A673 (cell line): ENCODE measurements around the gene CWC22. TPM values are rescaled to one million over a fixed set of nuclear protein-coding genes. Genes with fewer than 3 reads are reported as not detected.
"Not testable (repeated sequence)": the region's sequence is repeated elsewhere in the genome, so short reads cannot be mapped to it uniquely, and the experiment has no call there.

Experiments
- Bru-seq: library from RNA; stranded (reverse); fragments of 400-500 nt; gene quantifications from one replicate; lab custom pipeline; 2021; lab: Mats Ljungman, UMichigan
- BruChase-seq, 2 experiments: library from RNA; stranded (reverse); fragments of 400-500 nt; gene quantifications; one replicate each; lab custom pipeline; 2021; lab: Mats Ljungman, UMichigan
- BruUV-seq: library from RNA; stranded (reverse); fragments of 400-500 nt; replicated peaks from 2 replicates; lab custom pipeline; 2021; lab: Mats Ljungman, UMichigan
- CTCF ChIA-PET: fragments of 300-600 bp; sonication (Branson Sonifier 250); formaldehyde crosslinking; loops from one replicate; lab custom pipeline; 2022; ENCODE audit warnings: antibody characterized with exemption; lab: Charles Lee
- POLR2A ChIA-PET: fragments of 300-600 bp; sonication (Branson Sonifier 250); formaldehyde crosslinking; loops from one replicate; lab custom pipeline; 2022; ENCODE audit warnings: antibody characterized with exemption; ENCODE audit not compliant: low non-redundant PET; lab: Charles Lee
- DNase-seq: peaks from one replicate; pipeline ENCODE4 v3.0.0-alpha.2; 2015; ENCODE audit warnings: low spot score
- H3K27ac ChIP-seq: fragments of 200-600 bp; sonication (generic); 2 replicates; pipeline ENCODE4 v1.5.1; 2016; ENCODE audit warnings: mixed run types, low read depth, mild to moderate bottlenecking, mixed read lengths, antibody characterized with exemption, low read length; ENCODE audit not compliant: poor library complexity, severe bottlenecking
- H3K27me3 ChIP-seq: fragments of 200-600 bp; sonication (generic); replicated peaks from 2 replicates; pipeline ENCODE4 v1.6.1; 2017; ENCODE audit warnings: mixed run types, low read depth, mild to moderate bottlenecking, mixed read lengths, antibody characterized with exemption, low read length; ENCODE audit not compliant: insufficient read depth, poor library complexity
- H3K36me3 ChIP-seq: fragments of 200-600 bp; sonication (generic); 2 replicates; pipeline ENCODE4 v1.6.1; 2016; ENCODE audit warnings: mixed run types, mild to moderate bottlenecking, mixed read lengths, antibody characterized with exemption, low read length; ENCODE audit not compliant: insufficient read depth, poor library complexity, severe bottlenecking
- H3K4me1 ChIP-seq: fragments of 200-600 bp; sonication (generic); 2 replicates; pipeline ENCODE4 v1.6.1; 2017; ENCODE audit warnings: mixed run types, mild to moderate bottlenecking, mixed read lengths, antibody characterized with exemption, low read length; ENCODE audit not compliant: insufficient read depth, poor library complexity, severe bottlenecking
- H3K4me3 ChIP-seq: fragments of 200-600 bp; sonication (generic); 2 replicates; pipeline ENCODE4 v1.5.1; 2016; ENCODE audit warnings: low read depth, mixed run types, mild to moderate bottlenecking, mixed read lengths, low read length; ENCODE audit not compliant: poor library complexity, severe bottlenecking
- H3K9me3 ChIP-seq: fragments of 200-600 bp; sonication (generic); 2 replicates; pipeline ENCODE4 v1.6.1; 2016; ENCODE audit warnings: mixed run types, low read depth, mild to moderate bottlenecking, mixed read lengths, antibody characterized with exemption, low read length; ENCODE audit not compliant: poor library complexity, severe bottlenecking
- EZH2 ChIP-seq: fragments of 200-600 bp; sonication (generic); IDR thresholded peaks from 2 replicates; pipeline ENCODE4 v1.6.1; 2017; ENCODE audit warnings: borderline replicate concordance, low read depth, mild to moderate bottlenecking, mixed read lengths, antibody characterized with exemption, low read length; ENCODE audit not compliant: poor library complexity, severe bottlenecking
- intact Hi-C: fragments of 100-400 bp; cut with micrococcal nuclease; formaldehyde crosslinking; loops from one replicate; pipeline ENCODE4 v1.10.0; 2022; ENCODE audit not compliant: unreplicated experiment
- long read RNA-seq: library from polyadenylated mRNA; stranded (forward); transcript quantifications from one replicate; pipeline ENCODE4 v2.0.0, GENCODE V29; 2022
- total RNA-seq: library from RNA; stranded (reverse); gene quantifications from 2 replicates; pipeline ENCODE4 v1.2.3, GENCODE V29; 2021
- TF ChIP-seq, protein P1 (sequence below): fragments of 300-800, 200-600 bp; sonication (generic); conservative IDR thresholded peaks from 2 replicates; pipeline ENCODE4 v1.5.1; 2017; ENCODE audit warnings: low read depth, mild to moderate bottlenecking, antibody characterized with exemption, low read length, moderate library complexity, mixed read lengths

CWC22 gene
- total RNA-seq (24.9 and 26.7 TPM in 2 replicates), Bru-seq, nascent RNA (percentile 90 among the genes with signal in this experiment), BruChase-seq, experiment 1, labeled RNA remaining after a 2-hour chase (percentile 80 among the genes with signal in this experiment), BruChase-seq, experiment 2, labeled RNA remaining after a 6-hour chase (percentile 60 among the genes with signal in this experiment)
- long read RNA-seq, transcript CWC22-201 (20 exons, 2,392 nt): major isoform, 41 of 63 reads
- long read RNA-seq, partial matches to known transcripts: 10 of 63 reads
- long read RNA-seq, other reads (novel, unspliced or antisense): 12 of 63 reads

GRCh38 chr2:180006781-180007579 is at the start of gene CWC22:
Gene CWC22, minus strand, starts transcription at chr2:180007297. Its CDS starts 13,956 bp downstream, at chr2:179993341.
- peak; percentile 95 for DNase-seq
- H3K27me3 ChIP-seq: no peaks in the 10 kb centered on the region
- no peaks in the 10 kb centered on the region for H3K9me3 ChIP-seq
- H3K36me3 ChIP-seq: no peaks in the 10 kb centered on the region
- peaks cover 8% of the 10 kb centered on the region for H3K4me1 ChIP-seq
- ChIA-PET POLR2A (interaction anchor here (0.7 kb wide), 2 partner anchors 8 to 9 kb away, joined by 3 to 4 read pairs; no protein-coding TSS in a partner anchor), CTCF (no interaction called here)
- TF ChIP-seq, protein P1, sequence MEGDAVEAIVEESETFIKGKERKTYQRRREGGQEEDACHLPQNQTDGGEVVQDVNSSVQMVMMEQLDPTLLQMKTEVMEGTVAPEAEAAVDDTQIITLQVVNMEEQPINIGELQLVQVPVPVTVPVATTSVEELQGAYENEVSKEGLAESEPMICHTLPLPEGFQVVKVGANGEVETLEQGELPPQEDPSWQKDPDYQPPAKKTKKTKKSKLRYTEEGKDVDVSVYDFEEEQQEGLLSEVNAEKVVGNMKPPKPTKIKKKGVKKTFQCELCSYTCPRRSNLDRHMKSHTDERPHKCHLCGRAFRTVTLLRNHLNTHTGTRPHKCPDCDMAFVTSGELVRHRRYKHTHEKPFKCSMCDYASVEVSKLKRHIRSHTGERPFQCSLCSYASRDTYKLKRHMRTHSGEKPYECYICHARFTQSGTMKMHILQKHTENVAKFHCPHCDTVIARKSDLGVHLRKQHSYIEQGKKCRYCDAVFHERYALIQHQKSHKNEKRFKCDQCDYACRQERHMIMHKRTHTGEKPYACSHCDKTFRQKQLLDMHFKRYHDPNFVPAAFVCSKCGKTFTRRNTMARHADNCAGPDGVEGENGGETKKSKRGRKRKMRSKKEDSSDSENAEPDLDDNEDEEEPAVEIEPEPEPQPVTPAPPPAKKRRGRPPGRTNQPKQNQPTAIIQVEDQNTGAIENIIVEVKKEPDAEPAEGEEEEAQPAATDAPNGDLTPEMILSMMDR: no peak
- TF ChIP-seq EZH2: no peak
- H3K27ac ChIP-seq: peak within 1 kb of the TSS; percentile 97
- peak within 1 kb of the TSS; percentile 62 for H3K4me3 ChIP-seq
- intact Hi-C loops: loop anchor here (5.0 kb wide), 1 partner anchor 1525 kb away; the partner anchor contains the start of gene PLEKHA3
- no TSS peak for BruUV-seq

GRCh38 chr2:180056367-180057118 is 49.4 kb upstream of the CWC22 start:
- no TSS peak for BruUV-seq
- POLR2A ChIA-PET: no interaction called here
- Histone ChIP-seq H3K9me3 (no peaks in the 10 kb centered on the region), H3K27me3 (no peaks in the 10 kb centered on the region), H3K4me3 (no peak overlapping the region), H3K27ac (no peak overlapping the region), H3K4me1 (no peaks in the 10 kb centered on the region), H3K36me3 (no peaks in the 10 kb centered on the region)
- no peak for TF ChIP-seq EZH2
- TF ChIP-seq, protein P1: no peak
- intact Hi-C loops: no loop called here
- CTCF ChIA-PET: no interaction called here
- DNase-seq: no peak

DNA sequence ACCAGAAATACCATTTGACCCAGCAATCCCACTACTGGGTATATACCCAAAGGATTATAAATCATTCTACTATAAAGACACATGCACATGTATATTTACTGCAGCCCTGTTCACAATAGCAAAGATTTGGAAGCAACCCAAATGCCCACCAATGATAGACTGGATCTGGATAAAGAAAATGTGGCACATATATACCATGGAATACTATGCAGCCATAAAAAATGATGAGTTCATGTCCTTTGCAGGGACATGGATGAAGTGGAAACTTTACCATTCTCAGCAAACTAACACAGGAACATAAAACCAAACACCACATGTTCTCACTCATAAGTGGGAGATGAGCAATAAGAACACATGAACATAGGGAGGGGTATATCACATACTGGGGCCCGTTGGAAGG is 47.5 kb upstream of the CWC22 start:
- intact Hi-C loops, CTCF ChIA-PET: not testable (repeated sequence)

More for the DNA sequence above, 47.5 kb upstream of the CWC22 start:
- H3K27me3 ChIP-seq, POLR2A ChIA-PET, DNase-seq, H3K36me3 ChIP-seq, H3K27ac ChIP-seq, H3K4me1 ChIP-seq, H3K9me3 ChIP-seq, BruUV-seq, H3K4me3 ChIP-seq: not testable (repeated sequence)
